SK-N-SH (cell line): ENCODE data around the gene ABCG1. TPM values are rescaled to one million over a fixed set of nuclear protein-coding genes. Genes with fewer than 3 reads are reported as not detected.

Experiments used
- CTCF ChIA-PET: fragments of 300-600, 350-600 bp; formaldehyde crosslinking; extraction: SDS; loops from one replicate; lab custom pipeline; 2021; lab: Yijun Ruan, JAX
- POLR2A ChIA-PET: fragments of 350-600 bp; sonication (Branson Sonifier 250); formaldehyde crosslinking; extraction: SDS; loops from one replicate; lab custom pipeline; 2020; ENCODE audit warnings: antibody characterized with exemption, inconsistent platforms; lab: Yijun Ruan, JAX
- DNase-seq: peaks from one replicate; pipeline ENCODE4 v3.0.0; 2012
- H2AFZ ChIP-seq: fragments of 200-600 bp; sonication (generic); 2 replicates; pipeline ENCODE4 v1.8.1; 2016; ENCODE audit warnings: antibody characterized with exemption, mild to moderate bottlenecking, low read depth
- H3F3A ChIP-seq: fragments of 200-600 bp; sonication (generic); replicated peaks from 2 replicates; pipeline ENCODE3; 2016; ENCODE audit warnings: antibody characterized with exemption, mild to moderate bottlenecking; ENCODE audit not compliant: insufficient read depth
- H3K27ac ChIP-seq, 2 experiments: fragments of 200-500 bp in 1 of 2; fragments of 200-600 bp in 1 of 2; sonication (Bioruptor generic) in 1 of 2; sonication (generic), shearing (Covaris generic) in 1 of 2; 2 replicates each; pipeline versions ENCODE4 v1.5.1 to v1.6.1; 2014 to 2016; ENCODE audit warnings: low read depth in 2 of 2, inconsistent platforms in 1 of 2, low read length in 1 of 2, mild to moderate bottlenecking in 1 of 2, mixed read lengths in 1 of 2
- H3K27me3 ChIP-seq: fragments of 200-600 bp; sonication (generic), shearing (Covaris generic); 2 replicates; pipeline ENCODE4 v1.6.1; 2016; ENCODE audit warnings: mixed run types; ENCODE audit not compliant: insufficient read depth
- H3K36me3 ChIP-seq, 2 experiments: fragments of 200-500 bp in 1 of 2; fragments of 200-600 bp in 1 of 2; sonication (Bioruptor generic) in 1 of 2; sonication (generic) in 1 of 2; replicated peaks in 1 of 2; 2 replicates each; pipeline versions ENCODE3 to v1.5.1; 2014 to 2016; ENCODE audit warnings: low read length in 1 of 2, mild to moderate bottlenecking in 1 of 2; ENCODE audit not compliant: insufficient read depth in 2 of 2, control insufficient read depth in 1 of 2
- H3K4me1 ChIP-seq, 2 experiments: fragments of 200-500 bp in 1 of 2; fragments of 200-600 bp in 1 of 2; sonication (Bioruptor generic) in 1 of 2; sonication (generic), shearing (Covaris generic) in 1 of 2; 2 replicates each; pipeline versions ENCODE4 v1.5.1 to v1.6.1; 2014 to 2016; ENCODE audit warnings: low read depth in 1 of 2, low read length in 1 of 2, mixed run types in 1 of 2; ENCODE audit not compliant: insufficient read depth in 2 of 2, control insufficient read depth in 1 of 2
- H3K4me2 ChIP-seq: fragments of 200-600 bp; sonication (generic), shearing (Covaris generic); 2 replicates; pipeline ENCODE4 v1.6.1; 2017; ENCODE audit warnings: mixed run types
- H3K4me3 ChIP-seq, 2 experiments: fragments of 200-500 bp in 1 of 2; fragments of 200-600 bp in 1 of 2; sonication (Bioruptor generic) in 1 of 2; sonication (generic), shearing (Covaris generic) in 1 of 2; 2 replicates each; pipeline versions ENCODE4 v1.5.1 to v1.8.1; 2014 to 2016; ENCODE audit warnings: low read depth in 2 of 2, inconsistent platforms in 1 of 2, low read length in 1 of 2, mild to moderate bottlenecking in 1 of 2, mixed read lengths in 1 of 2, moderate library complexity in 1 of 2
- H3K79me2 ChIP-seq: fragments of 200-600 bp; sonication (generic); 2 replicates; pipeline ENCODE4 v1.8.1; 2017; ENCODE audit warnings: mild to moderate bottlenecking; ENCODE audit not compliant: insufficient read depth
- H3K9ac ChIP-seq: fragments of 200-600 bp; sonication (generic); 2 replicates; pipeline ENCODE4 v1.6.1; 2017; ENCODE audit warnings: mixed run types
- H3K9me2 ChIP-seq: fragments of 200-600 bp; sonication (generic); 2 replicates; pipeline ENCODE4 v1.6.1; 2017; ENCODE audit warnings: mixed run types
- H3K9me3 ChIP-seq: fragments of 200-600 bp; sonication (generic); 2 replicates; pipeline ENCODE4 v1.6.1; 2017; ENCODE audit warnings: mixed run types, mild to moderate bottlenecking, moderate library complexity
- H4K20me1 ChIP-seq: fragments of 200-600 bp; sonication (generic); 2 replicates; pipeline ENCODE4 v1.6.1; 2017; ENCODE audit warnings: mild to moderate bottlenecking, mixed run types; ENCODE audit not compliant: insufficient read depth
- CHD2 ChIP-seq: fragments of 150-350 bp; IDR thresholded peaks from 2 replicates; pipeline ENCODE4 v1.6.1; 2018; ENCODE audit warnings: low read length; ENCODE audit not compliant: partially characterized antibody
- FOSL2 ChIP-seq: IDR thresholded peaks from 2 replicates; pipeline ENCODE4 v1.4.0; 2012; ENCODE audit warnings: low read depth, mild to moderate bottlenecking, moderate library complexity, borderline replicate concordance
- JUND ChIP-seq: IDR thresholded peaks from 2 replicates; pipeline ENCODE4 v1.4.0; 2012
- MEF2A ChIP-seq: IDR thresholded peaks from 2 replicates; pipeline ENCODE4 v1.4.0; 2012; ENCODE audit warnings: low read depth, borderline replicate concordance
- NRF1 ChIP-seq: IDR thresholded peaks from 2 replicates; pipeline ENCODE4 v1.6.1; 2012; ENCODE audit warnings: low read depth, mild to moderate bottlenecking, low read length
- RCOR1 ChIP-seq: fragments of 150-350 bp; IDR thresholded peaks from 2 replicates; pipeline ENCODE4 v1.6.1; 2017; ENCODE audit warnings: antibody characterized with exemption, low read length
- RXRA ChIP-seq: IDR thresholded peaks from 2 replicates; pipeline ENCODE4 v1.4.0; 2012; ENCODE audit warnings: low read depth, mild to moderate bottlenecking, borderline replicate concordance
- TAF1 ChIP-seq: IDR thresholded peaks from 2 replicates; pipeline ENCODE4 v1.6.1; 2012; ENCODE audit warnings: low read depth, mild to moderate bottlenecking, low read length, moderate library complexity, borderline replicate concordance
- TEAD4 ChIP-seq: IDR thresholded peaks from 2 replicates; pipeline ENCODE4 v1.4.0; 2012; ENCODE audit warnings: mild to moderate bottlenecking, borderline replicate concordance; ENCODE audit not compliant: insufficient read depth
- YY1 ChIP-seq: IDR thresholded peaks from 2 replicates; pipeline ENCODE4 v1.4.0; 2012; ENCODE audit warnings: low read depth, mild to moderate bottlenecking
- WGBS: methylation state at CpG from one replicate; pipeline ENCODE4 v1.1.6; 2017; ENCODE audit warnings: low lambda C conversion rate; 5-methylcytosine and 5-hydroxymethylcytosine counted together
- polyA plus RNA-seq, 3 experiments: library from polyadenylated mRNA; depleted of rRNA; stranded (reverse); fragments of >200 nt; gene quantifications; 2 replicates each; pipeline ENCODE4 v1.2.3, GENCODE V29; 2012
- TF ChIP-seq, protein P1 (sequence below): IDR thresholded peaks from 2 replicates; pipeline ENCODE4 v1.4.0; 2012; ENCODE audit warnings: low read depth, borderline replicate concordance
- TF ChIP-seq, protein P2 (sequence below): IDR thresholded peaks from 2 replicates; pipeline ENCODE4; 2012
- TF ChIP-seq, protein P3 (sequence below): IDR thresholded peaks from 2 replicates; pipeline ENCODE4 v1.4.0; 2012; ENCODE audit warnings: low read depth
- TF ChIP-seq, protein P4 (sequence below): fragments of 200-600 bp; sonication (generic); IDR thresholded peaks from 2 replicates; pipeline ENCODE4 v1.6.1; 2017; ENCODE audit warnings: antibody characterized with exemption, mild to moderate bottlenecking, moderate library complexity
- TF ChIP-seq, protein P5 (sequence below): IDR thresholded peaks from 2 replicates; pipeline ENCODE4 v1.6.1; 2012; ENCODE audit warnings: mild to moderate bottlenecking, low read depth, low read length, moderate library complexity

ABCG1 gene
- polyA plus RNA-seq, 1 of the 3 experiments (the other 2 are of a cell fraction), result 0.07 TPM

DNA sequence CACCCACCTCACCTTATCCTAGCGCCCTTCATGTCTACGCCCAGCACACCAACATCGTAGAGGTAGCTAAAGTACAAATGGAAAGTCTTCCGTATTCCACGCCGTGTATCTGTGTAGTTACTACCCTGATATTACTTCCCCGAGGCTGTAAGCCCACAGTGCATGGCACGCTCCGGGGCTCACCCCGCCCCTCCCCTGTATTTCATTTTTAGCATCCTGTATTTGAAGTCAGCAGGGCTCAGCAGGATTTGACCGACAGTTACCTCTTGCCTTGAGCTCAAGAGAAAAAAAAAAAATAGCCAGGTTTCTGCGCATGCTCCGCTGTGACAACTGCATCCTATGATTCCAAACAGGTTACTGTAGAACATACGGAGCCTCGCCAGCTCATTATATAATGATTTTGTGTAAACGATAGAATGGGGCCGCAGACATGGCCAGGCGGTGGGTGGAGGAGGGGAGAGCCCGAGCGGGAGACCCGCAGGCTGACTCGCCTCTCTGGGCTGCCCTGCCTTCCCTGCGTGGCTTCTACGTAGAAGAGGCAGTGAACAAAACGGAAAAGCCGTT lies 1.3 kb downstream of the ABCG1 start:
- CTCF ChIA-PET, result interaction anchor here (1.1 to 3.1 kb wide), 7 partner anchors 14 to 118 kb away, joined by 3 to 17 read pairs (median 5); no protein-coding TSS in a partner anchor

DNA sequence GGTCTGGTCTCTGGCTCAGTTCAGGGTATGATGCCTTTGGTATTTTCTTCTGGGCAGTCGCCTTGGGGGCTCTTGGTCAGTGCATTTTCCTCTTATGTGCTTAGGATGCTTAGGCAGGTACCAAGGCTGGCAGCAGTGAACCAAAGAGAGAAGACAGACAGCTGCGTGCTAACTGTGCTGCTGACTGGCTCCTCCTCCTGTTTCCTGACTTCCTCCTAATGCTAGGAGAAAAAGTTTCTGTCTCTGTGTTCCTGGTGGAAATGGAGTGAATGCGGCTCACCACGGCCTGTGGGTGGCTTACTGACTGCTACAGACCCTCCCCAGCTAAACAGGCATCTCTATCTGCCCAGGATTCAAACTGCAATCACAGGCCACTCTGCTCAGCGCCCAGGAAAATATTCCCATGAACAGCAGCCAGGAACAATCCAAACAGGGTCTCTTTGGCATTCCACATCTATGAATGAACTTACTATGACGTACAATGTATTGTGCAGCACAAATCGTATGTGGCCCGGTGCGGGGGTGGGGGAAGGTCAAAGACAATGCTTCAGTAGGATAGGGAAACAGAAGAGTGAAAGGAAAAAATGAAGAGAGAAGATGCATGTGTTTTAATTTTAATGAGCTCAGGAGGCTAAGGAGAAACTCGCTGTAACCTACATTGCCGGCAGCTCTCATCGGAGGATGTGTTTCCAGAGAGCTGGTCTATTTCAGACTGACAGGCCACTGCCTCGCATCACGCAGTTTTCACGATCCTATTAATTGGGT lies 2.8 kb downstream of the ABCG1 start:
- no peak overlapping the region for H3K27ac ChIP-seq
- no peaks in the 10 kb centered on the region for H3F3A ChIP-seq
- no peaks in the 10 kb centered on the region for H3K9me3 ChIP-seq
- WGBS, result 73% methylated on average over 15 of the region's 15 CpGs
- no peaks in the 10 kb centered on the region for H3K79me2 ChIP-seq
- ChIA-PET CTCF (interaction anchor here (0.8 to 3.1 kb wide), 3 partner anchors 12 to 159 kb away, joined by 3 to 17 read pairs (median 4); no protein-coding TSS in a partner anchor), POLR2A (interaction anchor here (3.9 kb wide), 1 partner anchor 12 kb away, joined by 28 read pairs; no protein-coding TSS in a partner anchor)
- no peak overlapping the region for H3K9ac ChIP-seq
- no peak for DNase-seq
- peaks cover 11% of the 10 kb centered on the region; the same call in 1 of the 2 replicates for H3K27me3 ChIP-seq
- no peak overlapping the region for H2AFZ ChIP-seq
- no peaks in the 10 kb centered on the region for H4K20me1 ChIP-seq
- no peak overlapping the region for H3K4me2 ChIP-seq
- no peaks in the 10 kb centered on the region for H3K9me2 ChIP-seq
- H3K4me3 ChIP-seq, result no peak overlapping the region
- peaks cover 0 to 34% of the 10 kb centered on the region in 2 experiments; a peak in 2 of 4 replicates for H3K4me1 ChIP-seq
- no peaks in the 10 kb centered on the region for H3K36me3 ChIP-seq
- TF ChIP-seq RXRA (no peak), FOSL2 (no peak), CHD2 (no peak), YY1 (no peak), JUND (no peak), RCOR1 (no peak), TEAD4 (no peak)
- TF ChIP-seq, protein P1, sequence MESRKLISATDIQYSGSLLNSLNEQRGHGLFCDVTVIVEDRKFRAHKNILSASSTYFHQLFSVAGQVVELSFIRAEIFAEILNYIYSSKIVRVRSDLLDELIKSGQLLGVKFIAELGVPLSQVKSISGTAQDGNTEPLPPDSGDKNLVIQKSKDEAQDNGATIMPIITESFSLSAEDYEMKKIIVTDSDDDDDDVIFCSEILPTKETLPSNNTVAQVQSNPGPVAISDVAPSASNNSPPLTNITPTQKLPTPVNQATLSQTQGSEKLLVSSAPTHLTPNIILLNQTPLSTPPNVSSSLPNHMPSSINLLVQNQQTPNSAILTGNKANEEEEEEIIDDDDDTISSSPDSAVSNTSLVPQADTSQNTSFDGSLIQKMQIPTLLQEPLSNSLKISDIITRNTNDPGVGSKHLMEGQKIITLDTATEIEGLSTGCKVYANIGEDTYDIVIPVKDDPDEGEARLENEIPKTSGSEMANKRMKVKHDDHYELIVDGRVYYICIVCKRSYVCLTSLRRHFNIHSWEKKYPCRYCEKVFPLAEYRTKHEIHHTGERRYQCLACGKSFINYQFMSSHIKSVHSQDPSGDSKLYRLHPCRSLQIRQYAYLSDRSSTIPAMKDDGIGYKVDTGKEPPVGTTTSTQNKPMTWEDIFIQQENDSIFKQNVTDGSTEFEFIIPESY, result no peak
- TF ChIP-seq, protein P2, sequence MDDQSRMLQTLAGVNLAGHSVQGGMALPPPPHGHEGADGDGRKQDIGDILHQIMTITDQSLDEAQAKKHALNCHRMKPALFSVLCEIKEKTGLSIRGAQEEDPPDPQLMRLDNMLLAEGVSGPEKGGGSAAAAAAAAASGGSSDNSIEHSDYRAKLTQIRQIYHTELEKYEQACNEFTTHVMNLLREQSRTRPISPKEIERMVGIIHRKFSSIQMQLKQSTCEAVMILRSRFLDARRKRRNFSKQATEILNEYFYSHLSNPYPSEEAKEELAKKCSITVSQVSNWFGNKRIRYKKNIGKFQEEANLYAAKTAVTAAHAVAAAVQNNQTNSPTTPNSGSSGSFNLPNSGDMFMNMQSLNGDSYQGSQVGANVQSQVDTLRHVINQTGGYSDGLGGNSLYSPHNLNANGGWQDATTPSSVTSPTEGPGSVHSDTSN, result no peak
- TF ChIP-seq, protein P3, sequence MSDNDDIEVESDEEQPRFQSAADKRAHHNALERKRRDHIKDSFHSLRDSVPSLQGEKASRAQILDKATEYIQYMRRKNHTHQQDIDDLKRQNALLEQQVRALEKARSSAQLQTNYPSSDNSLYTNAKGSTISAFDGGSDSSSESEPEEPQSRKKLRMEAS, result no peak
- TF ChIP-seq, protein P4, sequence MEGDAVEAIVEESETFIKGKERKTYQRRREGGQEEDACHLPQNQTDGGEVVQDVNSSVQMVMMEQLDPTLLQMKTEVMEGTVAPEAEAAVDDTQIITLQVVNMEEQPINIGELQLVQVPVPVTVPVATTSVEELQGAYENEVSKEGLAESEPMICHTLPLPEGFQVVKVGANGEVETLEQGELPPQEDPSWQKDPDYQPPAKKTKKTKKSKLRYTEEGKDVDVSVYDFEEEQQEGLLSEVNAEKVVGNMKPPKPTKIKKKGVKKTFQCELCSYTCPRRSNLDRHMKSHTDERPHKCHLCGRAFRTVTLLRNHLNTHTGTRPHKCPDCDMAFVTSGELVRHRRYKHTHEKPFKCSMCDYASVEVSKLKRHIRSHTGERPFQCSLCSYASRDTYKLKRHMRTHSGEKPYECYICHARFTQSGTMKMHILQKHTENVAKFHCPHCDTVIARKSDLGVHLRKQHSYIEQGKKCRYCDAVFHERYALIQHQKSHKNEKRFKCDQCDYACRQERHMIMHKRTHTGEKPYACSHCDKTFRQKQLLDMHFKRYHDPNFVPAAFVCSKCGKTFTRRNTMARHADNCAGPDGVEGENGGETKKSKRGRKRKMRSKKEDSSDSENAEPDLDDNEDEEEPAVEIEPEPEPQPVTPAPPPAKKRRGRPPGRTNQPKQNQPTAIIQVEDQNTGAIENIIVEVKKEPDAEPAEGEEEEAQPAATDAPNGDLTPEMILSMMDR, result no peak

More for the DNA sequence above, 1.3 kb downstream of the ABCG1 start:
- Histone ChIP-seq H4K20me1 (no peaks in the 10 kb centered on the region), H3K79me2 (no peaks in the 10 kb centered on the region), H3K27me3 (peaks cover 11% of the 10 kb centered on the region; the same call in 1 of the 2 replicates), H3K4me2 (peak overlapping the region; percentile 73), H3K9me3 (no peaks in the 10 kb centered on the region), H3K4me1 (peaks cover 0 to 34% of the 10 kb centered on the region in 2 experiments; a peak in 2 of 4 replicates), H3K9me2 (no peaks in the 10 kb centered on the region), H2AFZ (no peak overlapping the region), H3K27ac (peak overlapping the region in 1 of 2 experiments; percentile 79; a peak in 2 of 4 replicates), H3K36me3 (no peaks in the 10 kb centered on the region), H3K9ac (no peak overlapping the region), H3F3A (no peaks in the 10 kb centered on the region), H3K4me3 (peak overlapping the region; percentile 55 to 58; a peak in 3 of 4 replicates)
- POLR2A ChIA-PET, result interaction anchor here (0.8 to 3.9 kb wide), 7 partner anchors 14 to 73 kb away, joined by 3 to 28 read pairs (median 3); no protein-coding TSS in a partner anchor
- TF ChIP-seq, protein P5, sequence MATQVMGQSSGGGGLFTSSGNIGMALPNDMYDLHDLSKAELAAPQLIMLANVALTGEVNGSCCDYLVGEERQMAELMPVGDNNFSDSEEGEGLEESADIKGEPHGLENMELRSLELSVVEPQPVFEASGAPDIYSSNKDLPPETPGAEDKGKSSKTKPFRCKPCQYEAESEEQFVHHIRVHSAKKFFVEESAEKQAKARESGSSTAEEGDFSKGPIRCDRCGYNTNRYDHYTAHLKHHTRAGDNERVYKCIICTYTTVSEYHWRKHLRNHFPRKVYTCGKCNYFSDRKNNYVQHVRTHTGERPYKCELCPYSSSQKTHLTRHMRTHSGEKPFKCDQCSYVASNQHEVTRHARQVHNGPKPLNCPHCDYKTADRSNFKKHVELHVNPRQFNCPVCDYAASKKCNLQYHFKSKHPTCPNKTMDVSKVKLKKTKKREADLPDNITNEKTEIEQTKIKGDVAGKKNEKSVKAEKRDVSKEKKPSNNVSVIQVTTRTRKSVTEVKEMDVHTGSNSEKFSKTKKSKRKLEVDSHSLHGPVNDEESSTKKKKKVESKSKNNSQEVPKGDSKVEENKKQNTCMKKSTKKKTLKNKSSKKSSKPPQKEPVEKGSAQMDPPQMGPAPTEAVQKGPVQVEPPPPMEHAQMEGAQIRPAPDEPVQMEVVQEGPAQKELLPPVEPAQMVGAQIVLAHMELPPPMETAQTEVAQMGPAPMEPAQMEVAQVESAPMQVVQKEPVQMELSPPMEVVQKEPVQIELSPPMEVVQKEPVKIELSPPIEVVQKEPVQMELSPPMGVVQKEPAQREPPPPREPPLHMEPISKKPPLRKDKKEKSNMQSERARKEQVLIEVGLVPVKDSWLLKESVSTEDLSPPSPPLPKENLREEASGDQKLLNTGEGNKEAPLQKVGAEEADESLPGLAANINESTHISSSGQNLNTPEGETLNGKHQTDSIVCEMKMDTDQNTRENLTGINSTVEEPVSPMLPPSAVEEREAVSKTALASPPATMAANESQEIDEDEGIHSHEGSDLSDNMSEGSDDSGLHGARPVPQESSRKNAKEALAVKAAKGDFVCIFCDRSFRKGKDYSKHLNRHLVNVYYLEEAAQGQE, result no peak
- no peak for TF ChIP-seq TAF1
- no peak for TF ChIP-seq MEF2A
- peak; percentile 67 for TF ChIP-seq NRF1
- peak; percentile 79 for DNase-seq
- WGBS, result 10% methylated on average over 26 of the region's 26 CpGs
